Measurements from ENCODE around the gene IGF1R.

DNA sequence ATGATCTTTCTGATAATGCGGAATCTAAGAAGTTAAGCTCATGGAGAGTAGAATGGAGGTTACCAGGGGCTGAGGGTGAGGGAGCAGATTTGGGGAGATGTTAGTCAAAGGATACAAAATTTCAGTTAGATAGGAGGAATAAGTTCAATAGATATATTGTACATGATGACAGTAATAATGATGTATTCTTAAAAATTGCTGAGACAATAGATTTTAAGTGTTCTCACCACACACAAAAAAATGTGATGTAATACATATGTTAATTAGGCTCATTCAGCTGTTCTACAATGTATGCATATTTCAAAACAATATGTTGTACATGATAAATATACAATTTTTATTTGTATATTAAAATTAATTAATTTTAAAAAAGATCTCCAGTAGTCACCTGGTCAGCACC, 277.9 kb downstream of the IGF1R start:
- TF ChIP-seq CTCF (IDR thresholded peaks at IDR 0.05) (no peak), EP300 (IDR thresholded peaks at IDR 0.05; ENCODE audit: low read depth) (no peak), POLR2A (IDR thresholded peaks at IDR 0.05) (no peak), POLR2AphosphoS5 (IDR thresholded peaks at IDR 0.05) (no peak)

All from transverse colon (tissue), 4 donors.